Islet of Langerhans (tissue), 1 donor: ENCODE measurements around the gene ADD3.
A peak's percentile ranks its signal among the peaks of the same experiment; 100 is the strongest.
"Not testable (repeated sequence)": the region's sequence is repeated elsewhere in the genome, so short reads cannot be mapped to it uniquely, and the experiment has no call there.

Experiments used
- FAIRE-seq: peaks from one replicate; lab custom pipeline; 2011; peaks lifted over from hg19 to GRCh38; lab: Jason Lieb, UNC

The ADD3 gene

GRCh38 chr10:110033701-110034235, 26.0 kb downstream of the ADD3 start:
- peak; percentile 53 for FAIRE-seq

DNA sequence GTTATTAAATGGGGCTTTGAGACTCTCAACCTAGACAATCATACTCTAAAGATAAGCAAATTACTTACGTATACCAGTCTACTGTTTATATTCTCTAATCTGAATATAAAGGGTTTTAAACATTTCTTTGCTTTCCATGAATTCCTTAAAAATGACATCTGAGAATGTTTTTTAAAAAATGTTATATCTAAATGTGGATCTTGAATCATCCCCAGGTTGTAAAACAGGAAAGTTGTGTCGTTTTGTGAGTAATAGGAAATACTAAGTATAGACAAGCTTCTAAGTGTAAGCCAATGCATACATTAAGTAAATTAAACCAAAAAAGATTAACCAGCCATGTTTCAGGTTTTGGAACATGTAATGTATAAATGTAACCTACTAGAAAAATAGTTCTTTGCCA, 26.8 kb downstream of the ADD3 start:
- FAIRE-seq, result no peak

DNA sequence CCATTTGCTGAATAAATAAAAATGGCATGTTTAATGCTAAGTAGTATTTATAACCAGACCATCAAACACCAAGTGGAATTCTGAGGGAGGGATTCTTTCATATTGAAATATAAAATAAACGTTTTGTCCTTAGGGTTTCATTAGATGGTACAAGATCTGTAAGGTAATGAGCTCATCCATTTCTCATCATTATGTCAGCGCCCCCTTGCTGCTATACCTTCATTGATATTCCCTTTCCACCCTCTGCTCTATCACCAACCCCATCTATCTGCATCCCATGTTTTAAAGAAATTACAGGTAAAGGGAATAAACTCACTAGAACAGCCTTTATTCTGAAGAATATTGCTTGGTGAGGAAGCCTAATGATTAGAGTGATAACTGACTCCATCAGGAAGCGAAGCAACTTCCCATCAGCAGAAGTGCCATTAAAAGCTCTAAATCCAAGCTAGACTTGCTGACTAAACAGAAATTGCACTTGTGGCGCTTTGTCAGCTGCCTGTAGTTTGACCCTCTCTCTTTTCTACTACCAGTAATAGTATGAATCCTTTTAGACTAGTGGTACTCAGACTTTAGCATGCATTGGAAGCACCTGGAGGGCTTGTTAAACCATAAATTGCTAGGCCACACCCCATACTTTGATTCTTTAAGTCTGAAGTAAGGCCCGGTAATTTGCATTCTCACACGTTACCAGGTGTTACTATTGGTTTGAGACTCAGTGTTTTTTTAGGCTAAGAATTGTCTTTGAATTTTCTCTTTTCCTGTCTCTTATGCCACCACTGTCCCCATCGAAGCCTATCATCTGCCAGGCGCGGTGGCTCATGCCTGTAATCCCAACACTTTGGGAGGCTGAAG, 27.5 kb downstream of the ADD3 start:
- no peak for FAIRE-seq

- no peak for FAIRE-seq
Measured at GRCh38 chr10:110036640-110037039, 28.9 kb downstream of the ADD3 start.

DNA sequence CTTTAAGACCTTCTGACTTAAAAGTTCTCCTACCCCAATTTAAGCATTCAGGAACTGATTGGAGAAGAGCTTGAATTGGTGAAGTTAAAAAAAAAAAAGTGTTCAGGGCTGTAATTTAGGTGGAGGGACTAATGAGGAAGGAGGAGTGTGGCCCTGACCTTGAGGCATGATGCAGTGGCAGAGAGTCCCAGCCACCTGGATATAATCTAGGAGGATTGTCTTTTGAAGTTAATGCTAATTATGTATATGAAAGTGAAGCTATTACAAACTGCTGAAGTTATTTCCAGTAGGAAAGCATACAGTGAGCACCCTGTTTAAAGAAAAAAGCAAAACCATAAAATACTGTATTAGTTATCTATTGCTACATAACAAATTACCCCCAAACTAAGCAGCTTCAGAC, 31.5 kb downstream of the ADD3 start:
- no peak for FAIRE-seq

DNA sequence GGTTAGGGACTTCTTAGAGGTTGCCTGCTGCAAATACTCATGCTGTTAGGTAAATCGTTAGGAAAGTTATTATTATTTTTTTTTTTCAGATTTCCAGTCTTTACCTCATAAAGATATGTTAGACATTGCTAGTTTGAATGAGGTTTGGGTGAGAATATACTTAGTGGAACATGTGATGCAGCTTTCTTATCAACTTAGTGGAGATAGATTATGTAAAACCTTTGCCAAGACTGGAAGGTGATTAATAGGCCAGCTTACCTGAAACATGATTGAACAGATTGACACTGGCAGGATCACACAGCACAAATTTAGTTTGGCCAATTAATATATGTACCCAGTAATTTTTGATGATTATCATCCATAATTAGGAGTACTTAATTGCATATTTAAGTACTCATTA, 32.3 kb downstream of the ADD3 start:
- no peak for FAIRE-seq

- FAIRE-seq, result no peak
Measured at GRCh38 chr10:110040767-110041478, 33.1 kb downstream of the ADD3 start.

GRCh38 chr10:110041479-110041829, 33.7 kb downstream of the ADD3 start:
- no peak for FAIRE-seq

DNA sequence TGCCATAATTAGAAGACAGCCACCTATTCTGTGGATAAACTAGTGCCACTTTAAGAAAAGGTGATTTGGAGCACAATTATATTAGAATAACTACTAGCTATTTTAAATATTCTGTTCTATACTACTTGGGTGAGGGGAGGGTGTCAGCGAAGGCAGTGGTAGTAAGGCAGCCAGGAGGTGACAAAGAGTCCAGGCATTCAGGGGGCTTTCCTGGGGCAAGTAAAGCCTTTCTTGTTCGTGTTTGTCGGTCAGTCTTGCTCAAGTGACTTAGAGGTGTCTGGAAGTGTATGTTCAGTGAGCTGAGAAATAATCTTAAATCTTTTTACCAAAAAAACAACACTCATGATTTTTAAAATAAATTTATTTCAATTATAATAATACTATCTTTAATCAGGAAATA, 34.4 kb downstream of the ADD3 start:
- no peak for FAIRE-seq

- peak; percentile 76 for FAIRE-seq
Measured at GRCh38 chr10:110042891-110043290, 35.1 kb downstream of the ADD3 start.

DNA sequence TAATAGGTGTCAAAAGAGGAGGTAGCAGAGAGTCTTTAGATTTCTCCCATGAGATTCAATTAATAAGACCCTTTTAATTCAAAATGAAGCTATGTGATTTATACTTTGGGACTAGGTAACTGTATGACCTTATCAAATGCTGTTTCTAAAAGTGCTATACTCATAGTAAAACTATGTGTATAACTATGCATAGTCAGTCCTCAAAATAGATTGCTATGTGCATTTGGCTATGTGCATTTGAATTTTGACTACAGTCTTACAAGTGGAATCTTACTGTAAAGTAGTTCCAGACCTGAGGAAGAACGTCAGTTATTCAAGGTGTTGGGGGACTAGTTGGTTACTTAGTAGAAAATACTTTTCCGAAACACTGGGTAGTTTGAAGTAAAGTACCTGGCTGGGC, 36.9 kb downstream of the ADD3 start:
- FAIRE-seq, result no peak

DNA sequence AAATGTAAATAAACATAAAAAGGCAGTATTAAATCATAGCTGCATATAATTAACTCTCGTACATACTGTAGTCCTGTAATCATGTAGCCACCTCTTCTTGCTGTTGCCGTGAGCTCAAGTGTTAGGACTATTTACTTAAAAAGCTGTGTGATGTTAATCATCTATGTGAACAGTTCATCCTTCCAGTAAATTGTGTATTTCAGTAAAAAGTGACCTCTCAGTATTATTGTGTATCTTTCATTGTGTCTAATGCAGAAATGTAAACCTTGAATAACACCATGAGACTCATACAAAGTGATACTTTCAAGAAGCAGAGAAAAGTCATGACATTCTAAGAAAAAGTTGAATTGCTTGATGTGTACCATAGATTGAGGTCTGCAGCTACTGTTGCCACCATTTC, 38.0 kb downstream of the ADD3 start:
- peak; percentile 93 for FAIRE-seq

DNA sequence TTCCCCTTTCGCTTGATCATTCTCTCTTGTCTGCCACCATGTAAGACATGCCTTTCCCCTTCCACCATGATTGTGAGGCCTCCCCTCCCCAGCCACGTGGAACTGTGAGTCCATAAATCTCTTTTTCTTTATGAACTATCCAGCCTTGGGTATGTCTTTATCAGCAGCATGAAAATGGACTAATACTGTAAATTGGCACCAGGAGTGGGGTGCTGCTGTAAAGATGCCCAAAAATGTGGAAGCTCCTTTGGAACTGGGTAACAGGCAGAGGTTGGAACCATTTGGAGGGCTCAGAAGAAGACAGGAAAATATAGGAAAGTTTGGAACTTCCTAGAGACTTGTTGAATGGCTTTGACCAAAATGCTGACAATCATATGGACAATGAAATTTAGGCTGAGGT, 40.4 kb downstream of the ADD3 start:
- FAIRE-seq, result not testable (repeated sequence)

GRCh38 chr10:110048781-110049180, 41.0 kb downstream of the ADD3 start:
- no peak for FAIRE-seq

DNA sequence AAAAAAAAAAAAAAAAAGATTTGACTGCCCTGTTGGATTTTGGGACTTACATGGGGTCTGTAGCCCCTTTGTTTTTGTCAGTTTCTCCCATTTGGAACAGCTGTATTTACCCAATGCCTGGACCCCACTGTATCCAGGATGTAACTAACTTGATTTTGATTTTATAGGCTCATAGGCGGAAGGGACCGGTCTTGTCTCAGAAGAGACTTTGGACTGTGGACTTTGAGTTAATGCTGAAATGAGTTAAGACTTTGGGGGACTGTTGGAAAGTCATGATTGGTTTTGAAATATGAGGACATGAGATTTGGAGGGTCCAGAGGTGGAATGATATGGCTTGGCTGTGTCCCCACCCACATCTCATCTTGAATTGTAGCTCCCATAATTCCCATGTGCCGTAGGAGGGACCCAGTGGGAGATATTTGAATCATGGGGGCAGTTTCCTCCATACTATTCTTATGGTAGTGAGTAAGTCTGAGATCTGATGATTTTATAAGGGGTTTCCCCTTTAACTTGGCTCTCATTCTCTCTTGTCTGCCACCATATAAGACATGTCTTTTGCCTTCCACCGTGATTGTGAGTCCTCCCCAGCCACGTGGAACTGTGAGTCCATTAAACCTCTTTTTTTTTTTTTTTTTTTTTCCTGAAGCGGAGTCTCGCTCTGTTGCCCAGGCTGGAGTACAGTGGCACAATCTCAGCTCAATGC, 42.3 kb downstream of the ADD3 start:
- not testable (repeated sequence) for FAIRE-seq

GRCh38 chr10:110051487-110051886, 43.7 kb downstream of the ADD3 start:
- FAIRE-seq, result no peak

DNA sequence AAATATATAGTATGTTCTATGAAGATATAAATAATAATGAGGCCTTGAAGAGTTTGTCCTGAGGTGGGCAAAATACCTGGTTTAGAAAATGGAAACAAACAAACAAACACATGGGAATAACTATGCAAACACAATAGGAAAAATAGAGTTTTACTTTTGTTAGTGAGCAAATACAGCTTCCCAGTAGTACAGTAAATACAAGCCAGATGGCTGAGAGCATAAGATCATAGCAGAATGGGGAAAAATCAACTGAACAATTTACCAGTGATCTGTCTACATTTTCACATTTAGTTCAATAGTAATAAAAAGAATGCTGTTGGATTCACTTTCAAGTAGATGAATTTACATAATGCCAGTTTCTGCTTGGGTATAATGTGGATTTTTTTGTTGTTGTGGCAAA, 45.1 kb downstream of the ADD3 start:
- peak; percentile 90 for FAIRE-seq

DNA sequence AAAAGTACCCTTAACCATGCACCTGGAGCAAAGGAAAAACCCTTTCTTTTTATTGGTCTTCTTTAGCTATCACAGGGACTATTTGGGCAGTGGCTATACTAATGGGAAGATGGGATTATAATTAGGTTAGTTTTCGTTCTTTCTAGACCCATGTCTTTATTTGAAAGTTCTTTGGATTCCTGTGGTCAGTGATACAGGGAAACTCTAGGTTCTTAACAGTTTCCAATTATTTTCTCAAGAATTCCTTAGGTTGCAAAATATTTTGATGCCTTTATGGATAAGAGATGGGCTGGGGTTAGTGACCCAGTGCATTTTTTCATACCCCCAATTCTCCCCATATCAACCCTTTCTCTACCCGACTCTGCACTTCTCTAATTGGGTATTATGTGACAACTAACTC, 49.0 kb downstream of the ADD3 start:
- no peak for FAIRE-seq

GRCh38 chr10:110057456-110057855, 49.7 kb downstream of the ADD3 start:
- no peak for FAIRE-seq

DNA sequence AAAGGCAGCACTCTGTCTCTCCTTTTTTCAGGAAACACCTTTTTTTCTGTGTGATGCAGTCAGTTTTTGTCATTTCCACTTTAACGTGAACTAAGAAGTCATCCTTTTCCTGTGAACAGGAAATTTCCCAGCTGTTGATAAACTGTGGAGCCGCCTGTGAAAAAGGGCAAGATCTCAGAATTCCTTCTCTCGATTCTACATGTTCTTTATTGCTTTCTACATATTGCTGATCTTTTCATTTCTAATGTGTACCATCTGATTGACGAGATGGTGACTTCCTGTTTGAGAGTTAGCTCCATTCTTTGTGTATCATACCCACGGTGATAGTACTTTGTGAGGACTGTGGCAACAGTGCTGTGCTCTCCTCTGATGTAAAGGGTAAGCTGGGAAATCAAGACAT, 50.4 kb downstream of the ADD3 start:
- FAIRE-seq, result no peak

DNA sequence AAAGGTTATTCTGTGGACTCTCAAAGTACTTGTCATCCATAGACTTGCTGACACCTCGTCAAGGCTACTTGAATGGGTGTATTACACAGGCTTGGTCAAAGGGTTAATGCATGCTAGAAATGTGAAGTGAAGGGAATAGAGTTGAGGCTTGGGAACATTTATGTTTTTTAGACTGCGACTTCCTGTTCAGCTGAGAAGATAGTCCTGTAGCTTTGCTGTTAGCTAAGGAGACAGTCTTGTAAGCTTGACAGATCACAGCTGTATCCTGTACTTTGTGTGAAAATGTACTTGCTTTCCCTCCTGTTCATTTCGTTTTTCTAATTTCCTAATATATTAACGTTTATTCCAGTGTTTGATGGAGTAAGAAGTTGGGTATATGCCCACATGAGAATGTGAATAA, 52.1 kb downstream of the ADD3 start:
- no peak for FAIRE-seq

DNA sequence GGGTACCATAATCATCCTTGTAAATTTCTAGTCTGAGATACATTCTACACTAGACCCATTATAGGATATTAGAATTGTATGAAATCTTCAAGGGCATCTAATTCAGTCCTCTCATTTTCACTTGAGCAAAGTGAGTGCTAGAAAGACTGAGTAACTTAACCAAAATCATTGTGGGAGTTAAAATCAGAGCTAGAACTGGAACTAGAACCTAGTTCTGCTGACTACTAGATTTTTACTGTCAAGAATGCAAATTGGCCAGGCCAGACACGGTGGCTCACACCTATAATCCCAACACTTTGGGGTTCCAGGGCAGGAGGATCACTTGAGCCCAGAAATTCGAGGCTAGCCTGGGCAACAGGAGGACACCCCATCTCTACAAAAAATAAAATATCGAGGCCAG, 53.9 kb downstream of the ADD3 start:
- FAIRE-seq, result no peak

DNA sequence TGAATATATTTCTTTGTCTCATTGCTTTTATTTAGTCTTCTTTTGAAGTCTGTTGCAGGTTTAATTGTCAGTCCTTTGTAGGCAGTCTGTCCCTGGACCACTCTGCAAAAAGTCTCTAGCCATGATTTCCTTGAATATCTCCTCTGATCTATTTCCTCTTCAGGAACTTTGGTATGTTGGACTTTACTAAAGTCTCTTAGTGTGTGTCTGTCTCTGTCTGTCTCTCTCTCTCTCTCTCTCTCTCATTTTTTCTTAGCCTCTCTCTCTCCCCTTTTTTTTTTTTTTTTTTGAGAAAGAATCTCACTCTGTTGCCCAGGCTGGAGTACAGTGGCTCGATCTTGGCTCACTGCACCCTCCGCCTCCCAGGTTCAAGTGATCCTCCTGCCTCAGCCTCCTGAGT, 57.5 kb downstream of the ADD3 start:
- FAIRE-seq, result no peak
